Stimulated activated CD4-positive, alpha-beta T cell treated with anti-CD3 and anti-CD28 coated beads, Interleukin-12 subunit alpha, Interleukin-12 subunit beta, amount 100 ng/mL, for 24 hours (primary cell): ENCODE measurements around the gene AGPAT4.
"Not testable (repeated sequence)": the region's sequence is repeated elsewhere in the genome, so short reads cannot be mapped to it uniquely, and the experiment has no call there.

ENCODE experiments used
- DNase-seq, 2 experiments: peaks; one replicate each; pipeline ENCODE4 v3.0.0-alpha.2; 2020; ENCODE audit warnings: low read depth in 2 of 2

Gene AGPAT4

DNA sequence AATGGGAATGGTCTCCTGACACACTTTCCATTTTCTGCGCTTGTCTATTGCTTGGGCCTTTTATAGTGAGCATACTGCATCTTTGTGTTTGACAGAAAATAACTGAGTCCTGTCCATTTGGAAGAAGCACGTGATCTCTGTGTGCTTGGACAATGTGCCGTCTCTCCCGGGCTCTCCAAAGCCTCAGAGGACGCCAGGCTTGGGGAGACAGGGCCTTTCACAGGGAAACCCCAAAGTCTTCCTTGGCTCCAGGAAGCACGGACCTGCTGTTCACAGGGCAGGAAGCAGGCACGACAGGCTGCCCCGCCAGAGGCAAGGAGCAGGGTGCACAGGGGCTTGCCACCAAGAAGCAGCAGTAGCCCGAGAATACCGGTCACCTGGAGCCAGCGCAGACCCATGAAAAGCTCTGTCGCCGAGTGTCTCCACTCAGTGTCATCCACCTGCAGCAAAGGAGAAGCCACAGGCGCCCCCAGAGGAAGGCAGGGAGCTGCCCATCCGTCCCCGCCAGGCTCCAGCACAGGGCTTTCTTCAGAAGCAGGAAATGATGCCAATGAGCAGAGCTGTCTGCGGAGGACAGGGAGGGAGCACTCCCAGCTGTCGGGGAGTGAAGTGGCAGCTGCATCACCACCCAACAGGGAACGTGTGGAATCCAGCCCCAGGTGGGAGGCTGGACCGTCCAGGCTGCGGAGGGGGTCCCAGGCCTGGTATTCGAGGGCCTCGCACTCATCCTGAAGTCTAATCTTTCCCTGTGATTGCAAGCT is 135.1 kb downstream of the AGPAT4 start:
- DNase-seq: no peak

DNA sequence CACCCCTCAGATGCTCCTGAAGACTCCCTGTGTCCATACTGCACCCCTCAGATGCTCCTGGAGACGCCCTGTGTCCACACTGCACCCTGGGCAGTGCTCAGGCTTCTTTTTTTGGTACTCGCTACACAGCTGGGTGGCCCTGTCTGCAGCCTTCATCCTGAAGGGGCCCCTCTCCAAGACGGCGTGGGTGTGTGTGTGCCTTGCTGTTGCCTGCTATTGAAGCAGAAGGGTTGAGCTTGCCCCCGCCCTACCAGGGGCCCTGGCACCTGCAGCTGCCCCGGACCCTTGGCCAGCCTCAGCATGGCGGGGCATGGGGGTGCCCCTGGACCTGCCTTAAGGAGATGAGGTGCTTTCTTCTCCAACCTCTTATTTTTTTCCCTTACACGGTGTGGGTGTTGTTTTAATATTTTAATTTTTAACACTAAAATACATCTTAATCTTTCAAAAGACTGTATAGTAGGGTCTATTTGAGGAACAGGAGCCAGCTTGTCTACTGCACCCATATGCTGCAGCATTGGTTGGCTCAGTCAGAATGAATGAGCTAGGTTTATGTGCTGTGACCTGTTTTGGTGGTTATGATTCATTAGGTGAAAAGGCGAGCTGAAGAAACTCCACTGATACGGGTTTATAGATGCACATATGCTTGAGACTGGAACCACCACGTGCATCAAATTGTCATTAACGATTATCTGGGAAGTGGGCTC is 135.9 kb downstream of the AGPAT4 start:
- no peak for DNase-seq

DNA sequence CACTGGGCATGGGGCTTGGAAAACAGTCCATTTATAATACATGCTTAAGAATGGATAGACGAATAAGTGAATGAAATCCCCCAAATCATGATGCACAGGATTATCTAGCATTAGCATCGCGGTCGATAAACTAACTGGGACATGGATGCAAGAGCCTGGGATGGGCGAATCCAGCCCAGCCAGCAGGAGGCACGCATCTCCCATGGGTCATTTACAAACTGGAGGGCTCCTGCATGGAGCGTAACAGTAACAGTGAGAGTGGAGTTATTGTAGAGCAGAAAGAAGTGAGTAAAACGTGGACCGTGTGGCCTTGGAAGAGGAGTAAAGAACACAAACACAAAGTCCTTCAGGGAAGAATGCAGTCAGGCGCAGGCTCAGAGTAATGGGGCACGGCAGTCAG is 136.5 kb downstream of the AGPAT4 start:
- no peak for DNase-seq

- DNase-seq: no peak
Measured at GRCh38 chr6:161136655-161137054, 137.2 kb downstream of the AGPAT4 start.

- no peak for DNase-seq
Measured at GRCh38 chr6:161135695-161136591, 137.9 kb downstream of the AGPAT4 start.

GRCh38 chr6:161134550-161135298 is 139.1 kb downstream of the AGPAT4 start:
- DNase-seq: no peak

DNA sequence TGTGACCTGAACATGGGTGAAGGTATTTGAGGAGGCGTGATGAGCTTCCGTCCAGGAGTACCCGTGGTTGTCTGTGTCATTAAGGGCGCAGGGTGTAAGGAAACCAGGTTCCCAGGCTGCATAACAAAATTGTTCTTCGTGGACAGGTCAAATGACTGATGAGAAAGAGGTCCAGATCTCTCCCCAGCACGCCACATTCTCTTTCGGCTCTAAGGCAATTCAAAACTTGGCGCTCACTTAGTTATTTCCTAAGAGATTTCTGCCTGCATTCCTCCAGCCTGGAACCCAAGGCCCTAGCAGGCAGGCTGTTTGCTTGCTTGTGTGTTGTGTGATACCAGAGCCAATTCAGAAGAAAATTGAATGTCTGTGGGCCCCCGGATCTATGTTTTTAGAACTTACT is 139.9 kb downstream of the AGPAT4 start:
- no peak for DNase-seq

DNA sequence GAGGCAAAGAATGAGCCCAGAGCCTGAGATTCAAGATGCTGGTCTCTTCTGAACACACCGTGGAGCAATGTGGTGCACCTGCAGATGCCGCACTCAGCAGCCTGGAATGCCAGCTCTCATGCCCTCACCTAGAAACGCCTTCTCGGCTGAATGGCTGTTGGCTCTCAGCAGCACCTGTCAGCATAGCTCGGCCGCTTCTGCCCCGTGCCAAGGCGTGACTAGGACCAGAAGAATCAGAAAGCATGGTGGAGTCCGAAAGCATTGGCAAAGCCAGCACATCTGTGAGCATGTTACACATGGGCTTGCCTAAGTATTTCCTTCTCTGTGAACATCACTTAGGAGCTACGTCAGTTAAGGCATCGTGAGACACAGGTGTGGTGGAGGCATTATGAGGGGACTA is 141.5 kb downstream of the AGPAT4 start:
- DNase-seq: no peak

GRCh38 chr6:161130967-161131766 is 142.7 kb downstream of the AGPAT4 start:
- DNase-seq: no peak

GRCh38 chr6:161130541-161130940 is 143.3 kb downstream of the AGPAT4 start:
- DNase-seq: no peak

DNA sequence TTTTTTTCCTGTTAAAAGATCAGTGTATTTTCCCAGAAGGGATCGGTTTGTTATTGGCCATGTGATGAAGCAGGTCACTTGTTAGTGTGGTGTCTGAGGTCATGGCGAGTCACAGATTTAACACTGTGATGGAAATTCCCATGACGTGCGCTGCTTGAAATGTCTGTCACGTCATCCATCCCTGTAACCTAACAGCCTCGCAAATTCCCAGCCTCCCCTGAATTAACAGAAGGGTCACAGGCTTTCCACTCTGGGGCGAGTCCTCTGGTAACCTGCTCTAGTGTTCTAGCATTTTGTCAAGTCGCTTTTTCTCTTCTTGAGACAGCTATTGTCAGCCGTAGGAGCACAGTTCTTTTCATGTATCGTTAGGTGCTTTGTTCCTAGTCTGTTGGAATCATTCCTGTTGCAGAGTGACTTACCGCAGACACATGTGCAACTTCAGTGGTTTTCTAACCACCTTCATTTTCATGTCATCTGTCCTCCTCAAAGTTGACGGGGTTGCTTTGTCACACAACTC is 145.1 kb downstream of the AGPAT4 start:
- DNase-seq: peak; percentile 13 to 26

- DNase-seq: no peak
Measured at GRCh38 chr6:161128230-161128629, 145.6 kb downstream of the AGPAT4 start.

- no peak for DNase-seq
Measured at GRCh38 chr6:161127071-161127740, 146.7 kb downstream of the AGPAT4 start.

DNA sequence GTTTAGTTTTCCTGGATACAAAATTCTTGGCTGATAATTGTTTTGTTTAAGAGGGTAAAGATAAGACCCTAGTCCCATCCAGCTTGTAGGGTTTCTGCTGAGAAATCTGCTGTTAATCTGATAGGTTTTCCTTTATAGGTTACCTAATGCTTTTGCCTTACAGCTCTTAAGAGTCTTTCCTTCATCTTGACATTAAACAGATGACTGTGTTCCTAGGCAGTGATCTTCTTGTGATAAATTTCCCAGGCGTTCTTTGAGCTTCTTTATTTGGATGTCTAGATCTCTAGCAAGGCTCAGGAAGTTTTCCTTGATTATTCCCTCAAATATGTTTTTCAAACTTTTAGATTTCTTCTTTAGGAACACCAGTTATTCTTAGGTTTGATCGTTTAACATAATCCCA is 148.3 kb downstream of the AGPAT4 start:
- no peak for DNase-seq

DNA sequence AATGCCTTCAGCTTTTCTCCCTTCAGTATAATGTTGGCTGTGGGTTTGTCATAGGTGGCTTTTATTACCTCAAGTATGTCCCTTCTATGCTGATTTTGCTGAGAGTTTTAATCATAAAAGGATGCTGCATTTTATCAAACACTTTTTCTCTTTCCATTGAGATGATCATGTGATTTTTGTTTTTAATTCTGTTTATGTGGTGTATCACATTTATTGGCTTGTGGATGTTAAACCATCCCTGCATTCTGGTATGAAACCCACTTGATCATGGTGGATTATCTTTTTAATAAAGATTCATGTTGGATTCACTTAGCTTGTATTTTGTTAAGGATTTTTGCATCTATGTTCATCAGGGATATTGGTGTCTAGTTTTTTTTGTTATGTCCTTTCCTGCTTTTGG is 150.5 kb downstream of the AGPAT4 start:
- DNase-seq: not testable (repeated sequence)

DNA sequence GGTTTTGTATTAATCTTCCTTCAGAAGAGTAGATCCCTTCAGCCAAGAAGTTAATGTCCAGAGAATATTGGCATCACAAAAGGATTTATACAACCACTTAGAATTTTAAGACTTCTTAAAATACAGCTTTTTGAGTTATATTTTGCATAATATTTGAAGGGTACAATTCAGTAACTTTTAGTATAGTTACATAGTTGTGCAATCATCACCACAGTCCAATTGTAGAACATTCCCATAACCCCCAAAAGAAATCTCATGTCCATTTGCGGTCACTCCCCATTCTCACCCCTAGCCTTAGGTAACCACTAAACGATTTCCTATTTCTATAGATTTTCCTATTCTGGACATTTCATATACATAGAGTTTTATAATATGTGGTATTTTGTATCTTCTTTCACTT is 155.9 kb downstream of the AGPAT4 start:
- no peak for DNase-seq

DNA sequence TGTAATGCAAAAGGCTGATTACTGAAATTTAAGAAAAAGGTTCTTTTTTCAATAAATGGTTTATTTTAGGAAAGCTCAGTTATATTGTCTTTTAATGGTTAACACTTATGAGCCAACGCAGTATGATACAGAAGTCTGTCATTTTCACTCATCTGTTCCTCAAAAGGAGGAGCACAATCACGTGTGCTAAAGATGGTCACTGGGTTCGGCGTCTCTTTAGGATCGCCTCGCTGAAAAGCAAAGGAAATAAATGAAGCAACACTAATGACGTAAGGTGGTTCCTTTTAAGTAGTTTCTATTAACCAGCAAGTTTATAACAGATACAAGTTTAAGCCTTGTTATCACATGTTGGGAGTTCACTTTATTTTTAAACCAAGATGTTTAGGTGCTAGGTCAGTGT is 156.6 kb downstream of the AGPAT4 start:
- DNase-seq: no peak

- DNase-seq: no peak
Measured at GRCh38 chr6:161116554-161116953, 157.3 kb downstream of the AGPAT4 start.

GRCh38 chr6:161115468-161115867 is 158.4 kb downstream of the AGPAT4 start:
- DNase-seq: no peak

- no peak for DNase-seq
Measured at GRCh38 chr6:161111261-161111660, 162.6 kb downstream of the AGPAT4 start.
